Endodermal cell (in vitro differentiated cells): Measurements from ENCODE around the gene KAZN. TPM values are rescaled to one million over a fixed set of nuclear protein-coding genes. Genes with fewer than 3 reads are reported as not detected.

Experiments used
- DNase-seq: peaks from one replicate; pipeline ENCODE4 v3.0.0-alpha.2; 2017
- H3K27ac ChIP-seq: 2 replicates; pipeline ENCODE4 v1.5.1; 2013; ENCODE audit warnings: mild to moderate bottlenecking, low read depth, low read length, moderate library complexity
- H3K27me3 ChIP-seq: 2 replicates; pipeline ENCODE4 v1.6.1; 2013; ENCODE audit warnings: mild to moderate bottlenecking, low read length, moderate library complexity; ENCODE audit not compliant: insufficient read depth, control insufficient read depth, poor library complexity, severe bottlenecking
- H3K36me3 ChIP-seq: 2 replicates; pipeline ENCODE4 v1.7.0; 2013; ENCODE audit warnings: mild to moderate bottlenecking, low read length, moderate library complexity; ENCODE audit not compliant: control insufficient read depth, insufficient read depth
- H3K4me1 ChIP-seq: one replicate; pipeline ENCODE4 v1.7.0; 2013; ENCODE audit warnings: low read length; ENCODE audit not compliant: control insufficient read depth, insufficient read depth
- H3K4me3 ChIP-seq: 2 replicates; pipeline ENCODE4 v1.5.1; 2013; ENCODE audit warnings: mild to moderate bottlenecking, low read length, moderate library complexity
- H3K9ac ChIP-seq: 2 replicates; pipeline ENCODE4 v1.6.1; 2013; ENCODE audit warnings: mild to moderate bottlenecking, low read length, moderate library complexity; ENCODE audit not compliant: poor library complexity, severe bottlenecking; ENCODE audit errors: extremely low read depth
- H3K9me3 ChIP-seq: 2 replicates; pipeline ENCODE4 v1.6.1; 2013; ENCODE audit warnings: mild to moderate bottlenecking, low read length, moderate library complexity; ENCODE audit not compliant: control insufficient read depth
- H3K27ac Mint-ChIP-seq: 2 replicates; pipeline ENCODE4 v1.8.0; 2020; ENCODE audit warnings: mixed read lengths
- H3K27me3 Mint-ChIP-seq: 2 replicates; pipeline ENCODE4 v1.8.0; 2021; ENCODE audit warnings: mild to moderate bottlenecking, mixed read lengths; ENCODE audit not compliant: insufficient read depth
- H3K36me3 Mint-ChIP-seq: 2 replicates; pipeline ENCODE4 v1.8.0; 2020; ENCODE audit warnings: low read depth, mixed read lengths
- H3K4me1 Mint-ChIP-seq: 2 replicates; pipeline ENCODE4 v1.8.0; 2020; ENCODE audit warnings: mixed read lengths
- H3K4me3 Mint-ChIP-seq: 2 replicates; pipeline ENCODE4 v1.8.0; 2020; ENCODE audit warnings: mild to moderate bottlenecking, moderate library complexity, mixed read lengths
- H3K9me3 Mint-ChIP-seq: 2 replicates; pipeline ENCODE4 v1.8.0; 2020; ENCODE audit warnings: mild to moderate bottlenecking, mixed read lengths
- WGBS, 2 experiments: methylation state at CpG; one replicate each; pipeline versions ENCODE4 v1.1.5 to v1.1.7; 2013; ENCODE audit warnings: missing lambda C conversion rate in 2 of 2, mixed read lengths in 1 of 2; ENCODE audit not compliant: insufficient coverage in 1 of 2, insufficient read length in 1 of 2; 5-methylcytosine and 5-hydroxymethylcytosine counted together
- total RNA-seq, 2 donors: library from RNA; stranded (reverse); fragmentation: NEBNext Ultra II Directional in 1 of 2; extraction: Animal tissue kit (Norgen Biotek cat#: 25700) in 1 of 2; gene quantifications; 2 replicates in 1 of 2; 3 replicates in 1 of 2; pipeline ENCODE4 v1.2.1, GENCODE V29; 2021
- TF ChIP-seq, protein P1 (sequence below): fragments of 200-600 bp; sonication (generic); conservative IDR thresholded peaks from 2 replicates; pipeline ENCODE4 v1.5.0; 2021; ENCODE audit warnings: antibody characterized with exemption, mild to moderate bottlenecking

The KAZN gene
- total RNA-seq, 2 donors from 2014 or later: 12.4 to 13.9 TPM

DNA sequence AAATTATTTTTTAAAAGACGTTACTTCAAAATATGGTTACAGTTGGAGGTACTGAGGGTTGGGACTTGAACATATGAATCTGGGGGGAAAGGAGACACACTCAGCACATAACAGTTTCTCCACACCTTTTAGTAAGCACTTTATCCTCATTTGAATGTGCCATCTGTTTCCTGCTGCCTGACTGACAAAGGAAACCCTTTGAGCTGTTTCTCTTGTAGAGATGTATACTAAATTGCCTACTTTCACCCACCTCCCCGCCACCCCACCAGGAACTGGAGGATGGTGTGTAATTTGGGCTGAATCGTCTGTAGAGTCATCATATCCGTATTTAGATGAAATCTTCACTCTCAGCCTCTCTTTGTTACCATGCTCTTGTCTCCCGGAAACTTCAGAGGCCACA lies 108.1 kb downstream of the KAZN start:
- 79 to 88% methylated on average over 3 to 5 of the region's 5 CpGs for WGBS, 2 experiments
- Mint-ChIP-seq H3K4me3 (no peak overlapping the region), H3K9me3 (peaks cover 41% of the 10 kb centered on the region), H3K4me1 (no peaks in the 10 kb centered on the region), H3K27ac (no peak overlapping the region), H3K27me3 (no peaks in the 10 kb centered on the region), H3K36me3 (peaks cover 31% of the 10 kb centered on the region)
- TF ChIP-seq, protein P1, sequence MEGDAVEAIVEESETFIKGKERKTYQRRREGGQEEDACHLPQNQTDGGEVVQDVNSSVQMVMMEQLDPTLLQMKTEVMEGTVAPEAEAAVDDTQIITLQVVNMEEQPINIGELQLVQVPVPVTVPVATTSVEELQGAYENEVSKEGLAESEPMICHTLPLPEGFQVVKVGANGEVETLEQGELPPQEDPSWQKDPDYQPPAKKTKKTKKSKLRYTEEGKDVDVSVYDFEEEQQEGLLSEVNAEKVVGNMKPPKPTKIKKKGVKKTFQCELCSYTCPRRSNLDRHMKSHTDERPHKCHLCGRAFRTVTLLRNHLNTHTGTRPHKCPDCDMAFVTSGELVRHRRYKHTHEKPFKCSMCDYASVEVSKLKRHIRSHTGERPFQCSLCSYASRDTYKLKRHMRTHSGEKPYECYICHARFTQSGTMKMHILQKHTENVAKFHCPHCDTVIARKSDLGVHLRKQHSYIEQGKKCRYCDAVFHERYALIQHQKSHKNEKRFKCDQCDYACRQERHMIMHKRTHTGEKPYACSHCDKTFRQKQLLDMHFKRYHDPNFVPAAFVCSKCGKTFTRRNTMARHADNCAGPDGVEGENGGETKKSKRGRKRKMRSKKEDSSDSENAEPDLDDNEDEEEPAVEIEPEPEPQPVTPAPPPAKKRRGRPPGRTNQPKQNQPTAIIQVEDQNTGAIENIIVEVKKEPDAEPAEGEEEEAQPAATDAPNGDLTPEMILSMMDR: no peak
- Histone ChIP-seq H3K9me3 (peaks cover 34% of the 10 kb centered on the region), H3K27me3 (no peaks in the 10 kb centered on the region), H3K27ac (no peak overlapping the region), H3K4me3 (no peak overlapping the region), H3K4me1 (no peaks in the 10 kb centered on the region), H3K9ac (no peak overlapping the region), H3K36me3 (no peaks in the 10 kb centered on the region)
- no peak for DNase-seq

DNA sequence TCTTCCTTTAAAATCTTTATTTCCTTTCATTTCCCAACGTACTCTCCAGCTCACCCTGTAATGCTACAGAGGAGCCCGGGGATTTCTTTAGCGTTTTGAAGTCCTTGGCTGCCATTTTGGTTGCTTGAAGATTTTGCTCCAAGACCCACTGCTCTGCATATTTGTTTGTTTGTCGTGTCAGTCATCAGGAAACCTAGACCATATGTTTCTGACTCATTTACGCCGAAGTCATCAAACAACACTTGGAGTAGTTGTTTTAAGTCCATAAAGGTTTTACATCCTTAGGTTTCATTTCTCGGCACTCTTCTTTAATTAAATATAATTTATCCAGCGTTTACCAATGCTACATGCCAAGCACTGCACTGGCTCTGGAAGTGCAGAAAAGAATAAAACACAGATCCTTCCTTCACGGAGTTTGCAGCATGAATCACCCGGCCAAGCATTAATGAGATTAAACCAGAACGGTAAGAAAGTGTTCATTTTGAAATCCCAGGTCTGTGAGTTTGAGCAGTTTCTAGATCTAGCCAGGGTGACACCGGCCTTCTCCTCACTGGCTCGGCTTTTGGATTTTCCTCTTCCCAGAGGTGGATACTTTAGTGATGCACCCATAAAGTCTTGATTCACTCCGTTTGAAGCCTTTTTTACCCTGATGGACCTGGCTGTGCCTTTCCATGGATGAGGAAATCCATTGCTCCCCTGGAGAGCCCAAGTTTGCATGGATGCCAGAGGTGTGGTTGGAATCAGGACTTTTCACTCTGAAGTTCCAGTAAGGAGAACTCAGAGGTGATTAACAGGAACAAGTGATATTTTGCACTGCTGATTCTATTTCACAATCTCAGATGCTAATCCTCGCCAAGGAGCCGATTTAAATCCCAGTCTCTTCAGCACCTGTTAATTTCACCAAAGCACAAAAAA lies 109.3 kb downstream of the KAZN start:
- H3K27ac ChIP-seq: no peak overlapping the region
- no peaks in the 10 kb centered on the region for H3K36me3 ChIP-seq
- H3K27me3 ChIP-seq: no peaks in the 10 kb centered on the region
- Mint-ChIP-seq H3K4me1 (peaks cover 5% of the 10 kb centered on the region), H3K27ac (no peak overlapping the region), H3K9me3 (peaks cover 41% of the 10 kb centered on the region), H3K36me3 (peaks cover 31% of the 10 kb centered on the region), H3K27me3 (no peaks in the 10 kb centered on the region), H3K4me3 (no peak overlapping the region)
- no peak overlapping the region for H3K9ac ChIP-seq
- WGBS, 2 experiments: 94 to 95% methylated on average over 14 to 16 of the region's 16 CpGs
- no peak for DNase-seq
- H3K4me1 ChIP-seq: no peaks in the 10 kb centered on the region
- H3K9me3 ChIP-seq: peaks cover 34% of the 10 kb centered on the region
- TF ChIP-seq, protein P1: no peak
- H3K4me3 ChIP-seq: no peak overlapping the region

DNA sequence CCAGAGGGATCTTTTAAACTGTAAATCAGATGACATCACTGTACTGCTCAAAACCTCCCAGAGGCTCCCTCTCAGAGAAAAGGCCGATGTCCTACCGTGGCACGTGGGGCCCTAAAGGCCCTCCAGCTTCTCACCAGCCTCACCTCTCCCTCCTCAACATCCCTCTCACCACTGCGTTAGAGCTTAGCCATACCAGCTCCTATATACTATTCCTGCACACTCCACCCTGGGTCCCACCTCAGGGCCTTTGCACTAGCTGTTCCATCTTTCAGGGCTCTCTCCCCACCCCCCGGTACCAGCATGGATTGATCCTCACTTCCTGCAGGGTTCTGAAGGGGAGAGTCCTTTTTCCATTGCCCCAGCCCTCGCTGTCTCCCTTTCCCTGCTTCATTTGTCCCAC lies 111.8 kb downstream of the KAZN start:
- Mint-ChIP-seq H3K4me3 (no peak overlapping the region), H3K27me3 (no peaks in the 10 kb centered on the region), H3K27ac (no peak overlapping the region), H3K9me3 (peaks cover 32% of the 10 kb centered on the region), H3K4me1 (peaks cover 9% of the 10 kb centered on the region), H3K36me3 (peaks cover 27% of the 10 kb centered on the region)
- H3K27ac ChIP-seq: no peak overlapping the region
- H3K4me3 ChIP-seq: no peak overlapping the region
- H3K4me1 ChIP-seq: no peaks in the 10 kb centered on the region
- H3K36me3 ChIP-seq: no peaks in the 10 kb centered on the region
- no peak for DNase-seq
- H3K9ac ChIP-seq: no peak overlapping the region
- peaks cover 28% of the 10 kb centered on the region for H3K9me3 ChIP-seq
- 92 to 95% methylated on average over 4 to 6 of the region's 6 CpGs for WGBS, 2 experiments
- TF ChIP-seq, protein P1: no peak
- H3K27me3 ChIP-seq: no peaks in the 10 kb centered on the region
